Measurements from ENCODE around the gene KLK10.

Gene KLK10

GRCh38 chr19:51026554-51026831, 7.0 kb upstream of the KLK10 start, which contains the start of gene KLK11:
Gene KLK11, minus strand, starts transcription at chr19:51026616. Its CDS starts 985 bp downstream, at chr19:51025631.
- DNase-seq (ENCODE audit: low read depth in 2 of 2), result no peak

- no peak for DNase-seq (ENCODE audit: low read depth in 2 of 2)
Observed at GRCh38 chr19:51025809-51026553, 6.5 kb upstream of the KLK10 start.

GRCh38 chr19:51025401-51025800, 5.9 kb upstream of the KLK10 start:
- DNase-seq (ENCODE audit: low read depth in 2 of 2), result no peak

GRCh38 chr19:51024924-51025323, 5.4 kb upstream of the KLK10 start:
- DNase-seq (ENCODE audit: low read depth in 2 of 2), result no peak

- no peak for DNase-seq (ENCODE audit: low read depth in 2 of 2)
Observed at GRCh38 chr19:51023946-51024345, 4.4 kb upstream of the KLK10 start.

- DNase-seq (ENCODE audit: low read depth in 2 of 2), result no peak
Observed at GRCh38 chr19:51022526-51022925, 3.0 kb upstream of the KLK10 start.

- no peak for DNase-seq (ENCODE audit: low read depth in 2 of 2)
Observed at GRCh38 chr19:51020988-51021651, 1.6 kb upstream of the KLK10 start.

GRCh38 chr19:51018745-51019543, 565 bp downstream of the KLK10 start:
- DNase-seq (ENCODE audit: low read depth in 2 of 2), result no peak

GRCh38 chr19:51016798-51017683, 2.5 kb downstream of the KLK10 start:
- DNase-seq (ENCODE audit: low read depth in 2 of 2), result peak; percentile 16 to 30

- DNase-seq (ENCODE audit: low read depth in 2 of 2), result no peak
Observed at GRCh38 chr19:51015691-51016267, 3.7 kb downstream of the KLK10 start.

GRCh38 chr19:51014242-51014641, 5.3 kb downstream of the KLK10 start:
- DNase-seq (ENCODE audit: low read depth in 2 of 2), result no peak

- DNase-seq (ENCODE audit: low read depth in 2 of 2), result no peak
Observed at GRCh38 chr19:51012661-51013190, 6.8 kb downstream of the KLK10 start.

- no peak for DNase-seq (ENCODE audit: low read depth in 2 of 2)
Observed at GRCh38 chr19:51010066-51010795, 9.3 kb downstream of the KLK10 start.

GRCh38 chr19:51009061-51009891, 10.2 kb downstream of the KLK10 start:
- DNase-seq (ENCODE audit: low read depth in 2 of 2), result no peak

- no peak for DNase-seq (ENCODE audit: low read depth in 2 of 2)
Observed at GRCh38 chr19:51007488-51007887, 12.0 kb downstream of the KLK10 start.

- DNase-seq (ENCODE audit: low read depth in 2 of 2), result no peak
Observed at GRCh38 chr19:51006406-51006805, 13.1 kb downstream of the KLK10 start.

- no peak for DNase-seq (ENCODE audit: low read depth in 2 of 2)
Observed at GRCh38 chr19:51005248-51005647, 14.3 kb downstream of the KLK10 start.

- no peak for DNase-seq (ENCODE audit: low read depth in 2 of 2)
Observed at GRCh38 chr19:51003316-51003715, 16.2 kb downstream of the KLK10 start.

- DNase-seq (ENCODE audit: low read depth in 2 of 2), result no peak
Observed at GRCh38 chr19:51002542-51003311, 16.8 kb downstream of the KLK10 start.

Data from stimulated activated CD8-positive, alpha-beta memory T cell treated with anti-CD3 and anti-CD28 coated beads, Interleukin-2, amount 100 ng/mL, for 1 hour (primary cell).